NCI-H2227 (cell line): ENCODE data around the gene PDCD11.
"Not testable (repeated sequence)": the region's sequence is repeated elsewhere in the genome, so short reads cannot be mapped to it uniquely, and the experiment has no call there.

Source experiments
- DNase-seq: peaks from one replicate; lab custom pipeline; 2025; ENCODE audit not compliant: unreplicated experiment; lab: John Stamatoyannopoulos, UW

The PDCD11 gene

GRCh38 chr10:103417148-103417469, 20.7 kb downstream of the PDCD11 start:
- DNase-seq: not testable (repeated sequence)

GRCh38 chr10:103417601-103418000, 21.2 kb downstream of the PDCD11 start:
- no peak for DNase-seq

GRCh38 chr10:103419101-103419500, 22.7 kb downstream of the PDCD11 start:
- no peak for DNase-seq

GRCh38 chr10:103423748-103424147, 27.3 kb downstream of the PDCD11 start:
- no peak for DNase-seq

DNA sequence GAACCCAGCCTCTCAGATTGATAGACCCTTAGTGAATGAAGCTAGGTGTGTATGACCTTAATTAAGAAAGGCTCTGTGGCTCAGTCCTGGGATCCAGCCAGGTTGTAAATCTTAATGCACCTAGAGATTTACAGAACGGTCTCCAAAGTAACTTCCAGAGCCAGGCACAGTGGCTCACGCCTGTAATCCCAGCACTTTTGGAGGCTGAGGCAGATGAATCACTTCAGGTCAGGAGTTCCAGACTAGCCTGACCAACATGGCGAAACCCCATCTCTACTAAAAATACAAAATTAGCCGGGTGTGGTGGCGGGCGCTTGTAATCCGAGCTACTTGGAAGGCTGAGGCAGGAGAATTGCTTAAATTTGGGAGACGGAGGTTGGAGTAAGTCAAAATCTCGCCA, 31.4 kb downstream of the PDCD11 start:
- DNase-seq: no peak

DNA sequence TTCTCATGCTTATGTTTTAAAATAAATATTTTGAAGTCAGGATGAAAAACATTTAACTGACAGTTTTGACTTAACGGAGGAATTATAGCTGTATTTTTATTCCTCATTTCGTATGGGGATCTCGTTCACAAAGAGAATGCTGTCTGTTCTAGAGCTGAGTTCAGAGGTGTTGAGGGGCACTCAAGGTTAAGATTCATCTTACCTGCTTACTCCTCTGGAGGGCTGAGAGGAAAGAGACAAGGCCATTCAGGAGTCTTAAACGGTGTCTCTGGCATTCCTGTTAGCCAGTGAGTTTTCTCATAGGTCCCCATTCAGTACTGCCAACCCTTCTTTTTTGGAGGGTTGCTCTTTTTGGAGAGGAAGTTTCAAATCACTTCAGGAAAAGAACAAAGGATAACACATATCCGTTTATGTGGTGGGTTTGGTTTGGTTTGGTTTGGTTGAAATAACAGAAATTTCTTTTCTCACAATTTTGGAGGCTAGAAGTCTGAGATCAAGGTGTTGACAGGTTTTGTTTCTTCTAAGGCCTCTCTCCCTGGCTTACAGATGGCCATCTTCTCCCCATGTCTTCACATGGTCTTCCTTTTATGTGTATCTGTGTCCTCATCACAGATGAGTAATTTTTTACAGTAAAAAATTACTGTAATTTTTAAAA, 32.7 kb downstream of the PDCD11 start:
- no peak for DNase-seq

- DNase-seq: no peak
Observed at GRCh38 chr10:103429647-103430046, 33.2 kb downstream of the PDCD11 start.

DNA sequence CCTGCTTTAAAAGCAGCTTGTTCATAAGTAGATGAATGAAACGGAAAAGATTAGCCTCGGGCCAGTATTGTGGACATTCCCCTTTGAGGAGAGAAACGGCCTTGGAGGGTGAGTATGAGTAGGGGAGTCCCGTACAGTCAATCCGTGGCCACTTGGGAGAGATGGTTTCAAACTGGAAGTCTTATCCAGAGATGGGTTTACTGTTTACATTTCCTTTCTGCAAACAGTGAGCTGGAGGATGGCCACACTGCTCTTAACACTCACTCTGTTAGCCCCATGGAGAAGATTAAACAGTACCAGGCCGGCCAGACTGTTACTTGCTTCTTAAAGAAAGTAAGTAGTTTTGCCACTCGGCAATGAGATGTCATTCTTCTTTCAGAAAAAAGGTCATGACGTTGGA, 35.5 kb downstream of the PDCD11 start:
- no peak for DNase-seq

DNA sequence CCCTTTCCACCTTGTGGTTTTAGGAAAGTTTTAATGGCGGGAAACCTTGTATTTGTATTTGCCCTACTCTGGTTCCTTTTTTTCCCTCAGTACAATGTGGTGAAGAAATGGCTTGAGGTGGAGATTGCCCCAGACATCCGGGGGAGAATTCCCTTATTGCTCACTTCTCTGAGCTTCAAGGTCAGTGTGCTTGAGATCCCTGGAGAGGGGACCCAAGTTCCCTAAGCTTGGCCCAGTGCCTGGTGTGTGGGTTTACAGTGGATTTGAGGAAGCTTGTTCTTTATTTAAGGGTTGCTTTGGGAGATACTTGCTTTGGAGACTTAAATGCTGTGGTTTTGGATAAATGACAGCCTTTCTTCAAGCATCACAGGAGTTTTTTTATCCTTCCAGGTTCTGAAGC, 37.4 kb downstream of the PDCD11 start:
- DNase-seq: no peak

- DNase-seq: no peak
Observed at GRCh38 chr10:103439776-103440175, 43.4 kb downstream of the PDCD11 start.

DNA sequence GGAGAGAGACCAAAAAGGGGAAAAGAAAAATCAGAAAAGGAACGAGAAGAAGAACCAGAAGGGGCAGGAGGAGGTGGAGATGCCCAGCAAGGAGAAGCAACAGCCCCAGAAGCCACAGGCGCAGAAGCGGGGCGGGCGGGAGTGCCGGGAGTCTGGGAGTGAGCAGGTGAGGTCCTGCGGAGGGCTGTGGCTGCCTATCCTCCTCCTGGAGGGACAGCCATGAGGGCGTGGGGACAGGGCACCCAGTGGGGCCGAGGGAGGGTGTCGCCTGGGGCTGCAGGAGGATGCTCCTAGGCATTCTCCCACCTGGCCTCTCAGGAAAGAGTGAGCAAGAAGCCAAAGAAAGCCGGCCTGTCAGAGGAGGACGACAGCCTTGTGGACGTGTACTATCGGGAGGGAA, 44.0 kb downstream of the PDCD11 start:
- no peak for DNase-seq

GRCh38 chr10:103441206-103441605, 44.8 kb downstream of the PDCD11 start:
- DNase-seq: no peak

DNA sequence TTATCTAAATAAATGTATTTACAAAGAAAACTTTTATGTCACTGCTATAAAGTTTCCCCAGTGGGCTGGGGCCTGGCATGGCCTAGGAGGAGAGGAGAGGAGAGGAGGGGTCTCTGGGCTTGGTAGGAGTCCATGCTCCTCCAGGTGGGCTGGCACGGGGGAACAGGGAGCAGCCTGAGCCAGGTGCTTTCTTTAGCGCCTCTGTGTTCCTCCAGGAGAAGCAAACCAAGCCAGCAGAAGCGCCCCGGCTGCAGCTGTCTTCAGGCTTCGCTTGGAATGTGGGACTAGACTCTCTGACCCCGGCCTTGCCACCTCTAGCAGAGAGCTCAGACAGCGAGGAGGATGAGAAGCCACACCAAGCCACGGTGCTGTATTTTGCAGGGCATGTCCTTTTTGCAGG, 45.2 kb downstream of the PDCD11 start:
- no peak for DNase-seq

- no peak for DNase-seq
Observed at GRCh38 chr10:103442031-103442461, 45.6 kb downstream of the PDCD11 start.

GRCh38 chr10:103443475-103444185, 47.2 kb downstream of the PDCD11 start:
- DNase-seq: no peak

DNA sequence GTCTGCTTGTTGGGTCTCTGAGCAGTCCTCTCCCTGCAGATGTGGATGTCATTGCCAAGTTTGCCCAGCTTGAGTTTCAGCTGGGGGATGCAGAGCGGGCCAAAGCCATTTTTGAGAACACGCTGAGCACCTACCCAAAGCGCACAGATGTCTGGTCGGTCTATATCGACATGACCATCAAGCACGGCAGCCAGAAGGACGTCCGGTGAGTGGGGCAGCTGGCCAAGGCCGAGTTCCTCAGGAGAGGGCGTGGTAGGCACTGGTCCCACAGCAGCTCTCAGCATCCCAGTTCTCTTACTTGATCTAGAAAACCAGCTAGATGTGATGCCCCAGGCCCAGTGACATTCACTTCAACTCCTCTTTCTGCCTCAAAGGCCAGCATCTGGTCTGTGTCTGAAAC, 48.1 kb downstream of the PDCD11 start:
- DNase-seq: no peak

GRCh38 chr10:103445366-103445765, 48.9 kb downstream of the PDCD11 start:
- DNase-seq: no peak

- DNase-seq: no peak
Observed at GRCh38 chr10:103445767-103446567, 49.5 kb downstream of the PDCD11 start.

DNA sequence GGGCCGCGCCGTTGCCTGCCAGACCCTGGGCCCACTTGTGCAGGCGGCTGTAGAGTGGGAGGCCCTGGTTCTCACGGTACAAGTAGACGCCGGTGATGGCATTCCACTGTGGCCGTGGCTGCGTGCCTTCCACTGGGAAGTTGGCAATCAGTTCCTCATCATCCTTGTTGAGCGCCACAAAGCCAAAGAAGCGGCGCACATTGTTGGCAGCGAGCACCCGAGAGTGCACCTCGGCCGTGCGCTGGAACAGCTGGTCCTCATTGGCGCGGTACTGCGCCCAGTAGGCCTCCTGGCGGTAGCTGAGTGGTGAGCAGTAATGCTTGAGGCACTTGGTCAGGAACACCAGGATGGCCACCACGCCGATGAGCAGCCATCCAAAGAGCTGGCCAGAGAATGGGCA, 50.8 kb downstream of the PDCD11 start:
- DNase-seq: no peak

DNA sequence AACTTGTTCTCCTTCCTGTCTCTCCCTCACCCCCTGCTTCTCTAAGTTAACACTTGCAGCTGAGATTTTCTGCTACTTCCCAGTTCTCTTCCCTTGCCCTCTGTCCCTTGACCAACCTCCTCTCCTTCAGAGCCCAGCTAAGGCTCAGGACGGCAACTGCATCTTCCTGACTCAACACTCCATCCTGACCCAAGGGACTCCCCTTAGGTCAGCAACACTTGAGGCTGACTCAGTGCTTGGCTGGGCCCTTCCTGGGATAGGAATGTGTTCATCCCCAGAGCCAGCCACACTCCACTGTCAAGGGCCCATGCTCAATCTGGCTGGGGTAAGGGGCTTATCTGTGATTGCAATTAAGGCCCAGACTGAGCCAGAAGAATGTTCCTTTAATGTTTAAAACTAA, 52.3 kb downstream of the PDCD11 start:
- DNase-seq: no peak

DNA sequence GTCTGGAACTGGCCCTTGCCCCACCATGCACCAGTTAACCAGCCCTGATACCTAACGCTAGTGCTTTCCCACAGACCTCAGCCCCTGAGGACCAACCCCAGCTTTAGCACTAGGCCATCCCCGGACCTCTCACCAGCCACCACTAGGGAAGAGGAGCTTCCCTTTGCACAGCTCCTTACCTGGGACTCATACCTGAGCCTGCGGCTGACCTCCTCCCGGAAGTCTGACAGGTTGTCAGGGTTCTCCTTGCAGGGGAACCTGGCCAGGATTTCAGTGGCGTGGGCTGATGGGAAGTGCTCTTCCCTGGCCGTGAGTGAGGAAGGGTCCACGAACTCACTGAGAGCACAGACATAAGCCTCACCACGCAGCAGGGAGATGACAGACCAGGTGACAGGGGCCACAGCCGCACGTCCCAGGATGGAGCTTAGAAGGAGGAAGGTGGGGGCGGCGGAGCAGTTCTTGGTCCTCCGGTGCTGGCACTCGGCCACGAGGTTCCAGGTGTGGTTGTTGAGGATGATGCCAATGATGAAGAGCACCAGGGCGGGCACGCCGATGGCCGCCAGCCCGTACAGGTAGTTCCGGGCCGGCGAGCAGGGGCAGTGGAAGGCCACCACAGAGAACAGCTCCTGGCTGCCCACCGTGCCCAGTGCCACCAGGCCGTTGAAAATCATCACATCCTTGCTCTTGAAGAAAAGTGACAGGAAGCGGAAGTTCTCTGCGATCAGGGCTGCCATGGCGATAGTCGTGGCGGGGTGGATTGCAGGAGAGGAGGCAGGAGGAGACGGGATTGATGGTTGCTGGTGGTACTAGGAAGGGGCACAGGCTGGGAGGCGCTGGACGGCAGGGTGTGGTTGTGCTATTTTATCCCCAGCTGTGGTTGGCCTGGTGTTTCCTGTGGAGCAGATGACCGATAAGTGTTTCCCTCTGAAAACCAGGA, 53.0 kb downstream of the PDCD11 start:
- no peak for DNase-seq
